Small intestine (tissue), 7 donors: ENCODE results near the gene CYP2W1. TPM values are rescaled to one million over a fixed set of nuclear protein-coding genes. Genes with fewer than 3 reads are reported as not detected.
"Not testable (repeated sequence)": the region's sequence is repeated elsewhere in the genome, so short reads cannot be mapped to it uniquely, and the experiment has no call there.

Source experiments
- DNase-seq, 2 donors: peaks; one replicate each; pipeline versions ENCODE4 v3.0.0 to v3.0.0-alpha.2; 2013
- FAIRE-seq: peaks from 2 replicates; lab custom pipeline; 2012; peaks lifted over from hg19 to GRCh38; lab: Jason Lieb, UNC
- H3K27ac ChIP-seq, 3 donors: one replicate each; pipeline ENCODE4 v1.5.1; 2013; ENCODE audit warnings: low read length in 2 of 3, mild to moderate bottlenecking in 2 of 3, control low read depth in 1 of 3, inconsistent platforms in 1 of 3, low read depth in 1 of 3, moderate library complexity in 1 of 3
- H3K27me3 ChIP-seq, 3 donors: one replicate each; pipeline ENCODE4 v1.6.1; 2013; ENCODE audit warnings: low read length in 3 of 3, inconsistent platforms in 1 of 3; ENCODE audit not compliant: control insufficient read depth in 3 of 3, insufficient read depth in 3 of 3
- H3K36me3 ChIP-seq, 3 donors: one replicate each; pipeline ENCODE4 v1.6.1; 2013; ENCODE audit warnings: low read length in 3 of 3, inconsistent platforms in 1 of 3, low read depth in 1 of 3, mild to moderate bottlenecking in 1 of 3, moderate library complexity in 1 of 3; ENCODE audit not compliant: control insufficient read depth in 3 of 3, insufficient read depth in 2 of 3
- H3K4me1 ChIP-seq, 3 donors: one replicate each; pipeline ENCODE4 v1.6.1; 2013; ENCODE audit warnings: low read length in 2 of 3, inconsistent platforms in 1 of 3, low read depth in 1 of 3, mild to moderate bottlenecking in 1 of 3, moderate library complexity in 1 of 3; ENCODE audit not compliant: control insufficient read depth in 3 of 3, insufficient read depth in 2 of 3
- H3K4me3 ChIP-seq, 3 donors: one replicate each; pipeline ENCODE4 v1.5.1; 2013; ENCODE audit warnings: low read length in 3 of 3, control low read depth in 1 of 3, inconsistent platforms in 1 of 3, low read depth in 1 of 3, mild to moderate bottlenecking in 1 of 3, moderate library complexity in 1 of 3
- H3K9me3 ChIP-seq, 2 donors: one replicate each; pipeline ENCODE4 v1.6.1; 2013; ENCODE audit warnings: low read depth in 1 of 2, low read length in 1 of 2; ENCODE audit not compliant: control insufficient read depth in 2 of 2, insufficient read depth in 1 of 2
- WGBS, 3 donors: extraction: QIAGEN DNeasy Blood & Tissue Kit; methylation state at CpG; one replicate each; pipeline ENCODE4 v1.1.7; 2013; 5-methylcytosine and 5-hydroxymethylcytosine counted together
- polyA plus RNA-seq, 4 donors: library from polyadenylated mRNA; stranded (reverse) in 3 of 4; unstranded in 1 of 4; fragments of 200-250 nt in 3 of 4; fragments of 120-200 nt in 1 of 4; gene quantifications; one replicate each; pipeline versions ENCODE4 v1.2.1 to v1.2.3, GENCODE V29; 2013
- donor health status: healthy with polysubstance abuse.
- donor health status: control.
- donor health status: control.
- donor health status: Bipolar disorder and iron deficiency.
- donor health status: healthy.

Gene CYP2W1
- polyA plus RNA-seq, 4 donors = 0.81 to 1,098 (median 1.1) TPM

DNA sequence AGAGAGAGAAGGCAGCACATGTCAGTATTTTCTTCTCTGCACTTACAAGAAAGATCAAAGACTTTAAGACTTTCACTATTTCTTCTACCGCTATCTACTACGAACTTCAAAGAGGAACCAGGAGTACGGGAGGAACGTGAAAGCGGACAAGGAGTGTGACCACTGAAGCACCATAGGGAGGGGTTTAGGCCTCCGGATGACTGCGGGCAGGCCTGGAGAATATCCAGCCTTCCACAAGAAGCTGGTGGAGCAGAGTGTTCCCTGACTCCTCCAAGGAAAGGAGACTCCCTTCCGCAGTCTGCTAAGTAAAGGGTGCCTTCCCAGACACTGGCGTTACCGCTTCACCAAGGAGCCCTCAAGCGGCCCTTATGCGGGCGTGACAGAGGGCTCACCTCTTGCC, 22.0 kb upstream of the CYP2W1 start:
- DNase-seq, H3K27me3 ChIP-seq, H3K4me3 ChIP-seq, H3K36me3 ChIP-seq, FAIRE-seq, H3K9me3 ChIP-seq, H3K27ac ChIP-seq: not testable (repeated sequence)
- peaks cover 0 to 22% (median 0%) of the 10 kb centered on the region in 3 donors for H3K4me1 ChIP-seq
- WGBS, 3 donors = 61 to 68% (median 66%) methylated on average over 13 of the region's 13 CpGs

DNA sequence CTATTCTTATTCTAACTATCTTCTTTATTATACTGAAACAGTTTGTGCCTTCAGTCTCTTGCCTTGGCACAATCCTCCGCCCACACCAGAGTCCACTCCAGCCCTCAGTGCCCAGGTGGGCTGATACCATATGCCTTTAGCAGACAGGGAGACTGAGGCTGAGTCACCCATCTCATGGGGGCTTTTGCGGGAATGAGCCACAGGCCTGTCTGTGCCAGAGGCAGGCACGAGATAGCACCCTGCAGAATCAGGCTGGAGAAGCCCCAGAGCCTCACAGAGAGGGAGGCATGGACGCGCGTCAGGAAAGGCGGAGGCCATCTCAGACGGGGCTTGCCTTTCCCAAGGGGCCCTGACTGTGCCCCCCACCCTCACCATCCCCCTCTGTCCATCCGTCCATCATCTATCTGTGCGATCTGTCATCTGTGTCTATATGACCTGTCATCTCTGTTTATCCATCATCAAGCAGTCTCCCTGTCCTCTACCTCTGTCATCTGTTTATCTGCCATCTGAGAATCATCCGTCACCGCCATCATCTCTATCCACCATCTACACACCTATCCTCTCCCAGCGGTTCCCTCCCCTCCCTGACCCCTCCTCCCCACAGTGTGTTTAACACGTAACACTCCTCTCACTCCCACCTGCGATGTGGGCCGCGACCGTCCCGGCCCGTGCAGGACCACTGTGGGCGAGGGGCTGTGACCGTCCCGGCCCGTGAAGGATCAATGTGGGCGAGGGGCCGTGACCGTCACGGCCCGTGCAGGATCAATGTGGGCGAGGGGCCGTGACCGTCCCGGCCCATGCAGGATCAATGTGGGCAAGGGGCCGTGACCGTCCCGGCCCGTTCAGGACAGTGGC, 21.2 kb upstream of the CYP2W1 start:
- DNase-seq = no peak
- H3K9me3 ChIP-seq = peaks cover 0 to 8% of the 10 kb centered on the region in 2 donors
- no peak overlapping the region for H3K4me3 ChIP-seq
- H3K27ac ChIP-seq = no peak overlapping the region
- peaks cover 0 to 15% (median 2%) of the 10 kb centered on the region in 3 donors for H3K36me3 ChIP-seq
- 91 to 94% (median 92%) methylated on average over 33 to 37 of the region's 37 CpGs for WGBS, 3 donors
- H3K27me3 ChIP-seq = no peaks in the 10 kb centered on the region
- peaks cover 0 to 22% (median 0%) of the 10 kb centered on the region in 3 donors for H3K4me1 ChIP-seq
- no peak for FAIRE-seq

DNA sequence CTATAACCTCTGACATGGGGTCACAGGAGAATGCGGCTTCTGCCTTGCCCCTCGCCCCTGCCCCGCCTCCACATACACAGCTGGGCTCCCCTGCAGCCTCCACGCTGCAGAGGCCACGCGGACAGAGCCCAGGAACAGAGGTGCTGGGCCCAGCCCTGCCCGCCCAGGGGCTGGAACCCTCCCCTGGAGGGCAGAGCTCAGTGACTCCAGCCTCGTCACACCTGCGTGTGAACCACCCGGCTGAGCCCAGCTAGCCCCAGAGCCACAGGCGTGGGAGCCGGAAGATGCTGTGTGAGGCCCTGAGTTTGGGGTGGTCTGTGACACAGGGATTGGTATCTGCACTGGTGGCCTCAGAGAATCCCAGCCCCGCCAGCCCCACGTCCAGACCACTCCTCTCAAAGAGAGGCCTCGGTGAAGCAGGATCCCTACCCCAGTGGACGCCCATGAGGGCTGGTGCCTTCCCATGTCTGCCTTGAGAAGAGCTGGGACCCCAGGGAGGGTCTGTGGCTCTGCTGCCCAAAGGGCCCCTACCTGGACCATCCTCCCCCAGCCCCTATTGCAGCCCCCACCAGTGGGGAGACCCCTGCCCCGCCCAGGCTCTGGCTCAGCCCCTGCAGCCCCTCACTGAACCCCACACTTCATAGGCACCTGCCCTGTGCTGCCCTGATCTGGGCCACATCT, 20.4 kb upstream of the CYP2W1 start:
- WGBS, 3 donors = 90 to 92% (median 91%) methylated on average over 16 to 17 of the region's 17 CpGs
- Histone ChIP-seq H3K9me3 (peaks cover 0 to 8% of the 10 kb centered on the region in 2 donors), H3K4me1 (peaks cover 0 to 22% (median 0%) of the 10 kb centered on the region in 3 donors), H3K36me3 (peaks cover 2 to 23% (median 5%) of the 10 kb centered on the region in 3 donors), H3K27me3 (no peaks in the 10 kb centered on the region), H3K4me3 (no peak overlapping the region), H3K27ac (no peak overlapping the region)
- FAIRE-seq = no peak
- DNase-seq = no peak

DNA sequence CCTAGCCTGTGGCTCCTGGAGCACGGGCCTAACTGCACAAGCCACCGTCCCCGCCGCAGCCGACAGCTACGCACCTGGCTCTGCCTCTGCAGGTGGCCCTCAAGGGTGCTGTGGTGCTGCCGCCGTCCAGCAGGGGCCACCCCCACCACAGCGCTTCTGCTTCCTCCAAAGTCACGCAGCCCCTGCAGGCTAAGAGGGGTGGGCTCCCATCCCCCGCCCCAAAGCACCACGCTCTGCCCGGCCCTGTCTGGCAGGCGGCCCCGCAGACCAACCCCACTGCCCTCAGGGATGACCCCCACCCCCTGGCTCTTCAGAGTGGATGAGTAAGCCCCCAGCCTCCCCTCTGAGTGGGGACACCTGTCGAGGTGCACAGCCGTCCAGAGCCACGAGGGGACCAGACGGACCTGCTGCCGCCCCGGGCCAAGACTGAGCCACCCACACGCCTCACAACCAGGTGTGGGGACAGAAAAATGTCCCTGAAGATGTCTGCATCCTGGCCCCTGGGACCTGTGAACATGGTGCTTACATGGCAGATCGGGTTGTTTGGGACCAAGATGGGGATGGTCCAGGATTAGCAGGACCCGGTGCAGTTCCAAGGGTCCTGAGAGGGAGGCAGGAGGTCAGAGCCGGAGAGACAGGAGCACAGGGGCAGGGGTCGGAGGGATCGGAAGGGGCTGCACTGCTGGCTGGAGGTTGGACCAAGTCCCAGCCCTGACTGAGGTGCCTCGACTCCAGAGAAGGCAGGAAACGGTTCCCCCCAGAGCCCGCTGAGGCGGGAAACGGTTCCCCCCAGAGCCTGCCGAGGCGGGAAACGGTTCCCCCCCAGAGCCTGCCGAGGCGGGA, 19.5 kb upstream of the CYP2W1 start:
- no peaks in the 10 kb centered on the region for H3K27me3 ChIP-seq
- WGBS, 3 donors = 15 to 26% (median 22%) methylated on average over 34 to 37 of the region's 37 CpGs
- DNase-seq = peak in 1 of 2 donors; percentile 26
- H3K9me3 ChIP-seq = peaks cover 0 to 8% of the 10 kb centered on the region in 2 donors
- H3K36me3 ChIP-seq = peaks cover 6 to 32% (median 8%) of the 10 kb centered on the region in 3 donors
- no peak overlapping the region for H3K4me3 ChIP-seq
- no peak for FAIRE-seq
- no peak overlapping the region for H3K27ac ChIP-seq
- H3K4me1 ChIP-seq = peaks cover 0 to 22% (median 0%) of the 10 kb centered on the region in 3 donors

DNA sequence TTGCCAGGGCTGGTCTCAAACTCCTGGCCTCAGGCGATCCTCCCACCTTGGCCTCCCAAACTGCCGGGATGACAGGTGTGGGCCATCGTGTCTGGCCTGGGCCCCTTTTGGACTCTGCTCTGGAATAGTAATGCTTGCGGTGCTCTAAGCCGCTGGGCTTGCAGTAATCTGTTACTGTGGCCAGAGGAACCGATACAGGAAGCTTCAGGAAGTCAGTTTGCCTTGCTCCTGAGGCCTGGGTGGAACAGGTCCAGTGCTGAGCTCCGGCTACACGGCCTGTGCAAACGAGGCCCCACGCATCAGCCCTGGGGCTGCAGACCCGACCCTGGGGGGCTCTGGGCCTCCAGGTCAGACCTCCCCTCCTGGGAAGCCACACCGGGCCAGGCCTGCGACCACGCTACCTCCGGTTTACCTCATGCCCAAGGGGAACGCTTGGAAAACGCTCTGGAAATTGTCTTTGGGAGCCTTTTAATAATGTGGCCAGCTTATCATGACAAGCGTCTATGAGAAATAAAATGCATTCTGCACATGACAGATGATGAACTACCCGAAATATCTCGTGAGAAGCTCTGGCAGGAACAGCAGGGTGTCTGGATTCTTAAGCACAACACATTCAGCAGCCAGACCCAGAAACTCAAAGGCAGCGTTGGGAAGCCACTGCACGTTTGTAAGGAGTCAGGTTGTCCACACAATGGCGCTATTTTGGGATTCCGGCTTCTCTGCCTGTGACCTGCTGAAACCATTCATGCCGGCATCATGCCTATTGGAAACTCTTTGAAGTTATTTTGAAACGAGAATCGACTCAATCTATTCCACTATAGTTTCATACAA, 18.4 kb upstream of the CYP2W1 start:
- H3K36me3 ChIP-seq = peaks cover 11 to 42% (median 11%) of the 10 kb centered on the region in 3 donors
- H3K27me3 ChIP-seq = no peaks in the 10 kb centered on the region
- peak; percentile 45 to 70 for DNase-seq
- H3K27ac ChIP-seq = peak overlapping the region in 1 of 3 donors; percentile 35
- H3K9me3 ChIP-seq = peaks cover 0 to 8% of the 10 kb centered on the region in 2 donors
- no peak overlapping the region for H3K4me3 ChIP-seq
- WGBS, 3 donors = 32 to 42% (median 40%) methylated on average over 26 to 27 of the region's 27 CpGs
- FAIRE-seq = no peak
- peaks cover 0 to 22% (median 0%) of the 10 kb centered on the region in 3 donors for H3K4me1 ChIP-seq

DNA sequence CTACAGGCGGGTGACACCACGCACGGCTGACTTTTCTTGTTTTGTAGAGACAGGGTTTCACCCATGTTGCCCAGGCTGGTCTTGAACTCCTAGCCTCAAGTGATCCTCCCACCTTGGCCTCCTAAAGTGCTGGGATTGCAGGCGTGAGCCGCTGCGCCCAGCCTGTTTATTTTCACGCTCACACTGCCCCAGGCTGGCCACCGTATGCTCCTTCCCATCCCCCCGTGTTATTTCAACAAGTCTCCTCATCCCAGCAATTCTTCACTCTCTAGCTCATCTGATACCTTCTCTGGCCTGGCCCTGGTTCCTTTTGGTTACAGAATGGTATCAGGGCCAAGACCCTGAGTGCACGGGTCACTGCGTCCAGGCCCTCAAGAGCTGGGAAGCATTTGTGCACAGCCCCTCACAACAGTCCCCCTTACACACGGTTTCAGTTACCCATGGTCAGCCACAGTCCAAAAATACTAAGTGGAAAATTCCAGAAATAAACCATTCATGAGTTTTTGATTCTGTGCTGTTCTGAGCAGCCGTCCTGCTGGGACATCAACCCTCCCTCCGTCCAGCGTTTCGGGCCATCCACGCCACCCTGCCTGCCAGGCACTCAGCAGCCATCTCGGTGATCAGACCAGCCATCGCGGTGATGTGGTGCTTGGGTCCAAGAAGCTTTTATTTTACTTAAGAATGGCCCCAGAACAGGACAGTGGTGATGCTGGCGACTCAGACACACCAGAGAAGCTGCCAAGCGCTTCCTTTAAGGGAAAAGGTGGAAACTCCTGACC, 16.5 kb upstream of the CYP2W1 start:
- Histone ChIP-seq H3K4me3 (no peak overlapping the region), H3K4me1 (peaks cover 0 to 22% (median 0%) of the 10 kb centered on the region in 3 donors), H3K9me3 (peaks cover 0 to 8% of the 10 kb centered on the region in 2 donors), H3K27me3 (no peaks in the 10 kb centered on the region), H3K27ac (no peak overlapping the region), H3K36me3 (peaks cover 11 to 58% (median 11%) of the 10 kb centered on the region in 3 donors)
- WGBS, 3 donors = 82 to 87% (median 84%) methylated on average over 22 of the region's 22 CpGs
- no peak for DNase-seq
- FAIRE-seq = no peak
